Measurements from ENCODE around the gene EIF2AK3. TPM values are rescaled to one million over a fixed set of nuclear protein-coding genes. Genes with fewer than 3 reads are reported as not detected.

The EIF2AK3 gene
- total and polyA plus RNA-seq, 10 of the 15 experiments (the other 5 are each of a cell fraction or from before 2014, with no cell fraction given), result 5.0 to 44.7 (median 22.4) TPM

GRCh38 chr2:88600038-88600465 is 27.2 kb downstream of the EIF2AK3 start (continued):
- TF ChIP-seq, protein P1, sequence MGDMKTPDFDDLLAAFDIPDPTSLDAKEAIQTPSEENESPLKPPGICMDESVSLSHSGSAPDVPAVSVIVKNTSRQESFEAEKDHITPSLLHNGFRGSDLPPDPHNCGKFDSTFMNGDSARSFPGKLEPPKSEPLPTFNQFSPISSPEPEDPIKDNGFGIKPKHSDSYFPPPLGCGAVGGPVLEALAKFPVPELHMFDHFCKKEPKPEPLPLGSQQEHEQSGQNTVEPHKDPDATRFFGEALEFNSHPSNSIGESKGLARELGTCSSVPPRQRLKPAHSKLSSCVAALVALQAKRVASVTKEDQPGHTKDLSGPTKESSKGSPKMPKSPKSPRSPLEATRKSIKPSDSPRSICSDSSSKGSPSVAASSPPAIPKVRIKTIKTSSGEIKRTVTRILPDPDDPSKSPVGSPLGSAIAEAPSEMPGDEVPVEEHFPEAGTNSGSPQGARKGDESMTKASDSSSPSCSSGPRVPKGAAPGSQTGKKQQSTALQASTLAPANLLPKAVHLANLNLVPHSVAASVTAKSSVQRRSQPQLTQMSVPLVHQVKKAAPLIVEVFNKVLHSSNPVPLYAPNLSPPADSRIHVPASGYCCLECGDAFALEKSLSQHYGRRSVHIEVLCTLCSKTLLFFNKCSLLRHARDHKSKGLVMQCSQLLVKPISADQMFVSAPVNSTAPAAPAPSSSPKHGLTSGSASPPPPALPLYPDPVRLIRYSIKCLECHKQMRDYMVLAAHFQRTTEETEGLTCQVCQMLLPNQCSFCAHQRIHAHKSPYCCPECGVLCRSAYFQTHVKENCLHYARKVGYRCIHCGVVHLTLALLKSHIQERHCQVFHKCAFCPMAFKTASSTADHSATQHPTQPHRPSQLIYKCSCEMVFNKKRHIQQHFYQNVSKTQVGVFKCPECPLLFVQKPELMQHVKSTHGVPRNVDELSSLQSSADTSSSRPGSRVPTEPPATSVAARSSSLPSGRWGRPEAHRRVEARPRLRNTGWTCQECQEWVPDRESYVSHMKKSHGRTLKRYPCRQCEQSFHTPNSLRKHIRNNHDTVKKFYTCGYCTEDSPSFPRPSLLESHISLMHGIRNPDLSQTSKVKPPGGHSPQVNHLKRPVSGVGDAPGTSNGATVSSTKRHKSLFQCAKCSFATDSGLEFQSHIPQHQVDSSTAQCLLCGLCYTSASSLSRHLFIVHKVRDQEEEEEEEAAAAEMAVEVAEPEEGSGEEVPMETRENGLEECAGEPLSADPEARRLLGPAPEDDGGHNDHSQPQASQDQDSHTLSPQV (IDR thresholded peaks at IDR 0.05), result no peak; the same call in none of the 2 replicates

GRCh38 chr2:88599527-88599926 is 27.7 kb downstream of the EIF2AK3 start:
- in situ Hi-C loops (cut with MboI) (no loop called here), intact Hi-C loops (cut with micrococcal nuclease; ENCODE audit: unreplicated experiment) (no loop called here)
- ChIA-PET CTCF (interaction anchor here (0.6 to 2.0 kb wide), 7 partner anchors 9 to 409 kb away, joined by 3 to 16 read pairs (median 4); no protein-coding TSS in a partner anchor), POLR2A (interaction anchor here (0.7 to 2.2 kb wide), 6 partner anchors 8 to 38 kb away, joined by 3 to 30 read pairs (median 8); partner anchors contain the start of gene EIF2AK3), SMC1A (ENCODE audit: uncharacterized antibody, unreplicated experiment) (interaction anchor here (0.8 to 14.0 kb wide), 10 partner anchors 8 to 72 kb away, joined by 3 to 231 read pairs (median 5); partner anchors contain the start of gene EIF2AK3), RAD21 (ENCODE audit: unreplicated experiment) (interaction anchor here (0.9 to 2.2 kb wide), 13 partner anchors 9 to 270 kb away, joined by 3 to 12 read pairs (median 6); partner anchors contain the start of gene EIF2AK3)
- TF ChIP-seq ZBTB40 (IDR thresholded peaks at IDR 0.05; ENCODE audit: borderline replicate concordance), result peak; percentile 15; the same call in 1 of the 2 replicates
- no peak for TF ChIP-seq SIX5 (IDR thresholded peaks at IDR 0.05; ENCODE audit: low read depth, low read length, severe bottlenecking)
- TF ChIP-seq SPI1 (IDR thresholded peaks at IDR 0.05; ENCODE audit: borderline replicate concordance, insufficient read depth, low read depth, low read length), result peak; percentile 54; the same call in 1 of the 2 replicates
- Histone ChIP-seq H3K9ac (ENCODE audit: control insufficient read depth, insufficient read depth, low read length) (no peak overlapping the region), H3K9me3 (replicated peaks; ENCODE audit: control insufficient read depth, insufficient read depth, low read length) (no peaks in the 10 kb centered on the region), H3K27ac (ENCODE audit: control insufficient read depth, insufficient read depth) (peak overlapping the region; percentile 61), H3K4me1 (ENCODE audit: control insufficient read depth, insufficient read depth, low read length) (peaks cover 33% of the 10 kb centered on the region), H3K79me2 (ENCODE audit: control insufficient read depth, insufficient read depth, low read length) (peaks cover 59% of the 10 kb centered on the region), H3K4me2 (ENCODE audit: control insufficient read depth, insufficient read depth) (peak overlapping the region; percentile 57), H2AFZ (ENCODE audit: control insufficient read depth, low read depth, low read length) (no peak overlapping the region), H3K36me3 (ENCODE audit: control insufficient read depth in 2 of 2, insufficient read depth in 2 of 2, low read length in 1 of 2) (peaks cover 0 to 6% of the 10 kb centered on the region in 2 experiments; a peak in 1 of 4 replicates), H3K4me3 (peak overlapping the region; percentile 14; the same call in 1 of the 2 replicates), H4K20me1 (ENCODE audit: control insufficient read depth, insufficient read depth) (no peaks in the 10 kb centered on the region), H3K27me3 (replicated peaks in 1 of 2; ENCODE audit: control insufficient read depth in 2 of 2, insufficient read depth in 2 of 2, low read length in 1 of 2) (no peaks in the 10 kb centered on the region)
- WGBS (ENCODE audit: insufficient coverage, insufficient replicate concordance, low lambda C conversion rate, missing lambda C conversion rate), result 2% methylated on average over 2 of the region's 2 CpGs
- no TSS peak for BruUV-seq (replicated peaks)
- peak; percentile 18; the same call in 2 of the 3 replicates for ATAC-seq
- no peak for FAIRE-seq
- DNase-seq (ENCODE audit: low read depth, low spot score), result no peak
